D721Med (cell line): ENCODE results near the gene DHX35.

ENCODE experiments used
- DNase-seq: peaks from one replicate; pipeline ENCODE4 v3.0.0; 2011; ENCODE audit warnings: low spot score; ENCODE audit not compliant: insufficient read length
- FAIRE-seq: peaks from 2 replicates; lab custom pipeline; 2011; peaks lifted over from hg19 to GRCh38; lab: Jason Lieb, UNC
- TF ChIP-seq, protein P1 (sequence below): IDR thresholded peaks from 2 replicates; pipeline ENCODE4 v1.5.1; 2012; ENCODE audit warnings: mild to moderate bottlenecking, control low read depth; ENCODE audit not compliant: insufficient read depth; ENCODE audit errors: missing control alignments

DHX35 gene

GRCh38 chr20:39066471-39067242 is 104.5 kb downstream of the DHX35 start:
- DNase-seq (no peak), FAIRE-seq (no peak)
- TF ChIP-seq, protein P1, sequence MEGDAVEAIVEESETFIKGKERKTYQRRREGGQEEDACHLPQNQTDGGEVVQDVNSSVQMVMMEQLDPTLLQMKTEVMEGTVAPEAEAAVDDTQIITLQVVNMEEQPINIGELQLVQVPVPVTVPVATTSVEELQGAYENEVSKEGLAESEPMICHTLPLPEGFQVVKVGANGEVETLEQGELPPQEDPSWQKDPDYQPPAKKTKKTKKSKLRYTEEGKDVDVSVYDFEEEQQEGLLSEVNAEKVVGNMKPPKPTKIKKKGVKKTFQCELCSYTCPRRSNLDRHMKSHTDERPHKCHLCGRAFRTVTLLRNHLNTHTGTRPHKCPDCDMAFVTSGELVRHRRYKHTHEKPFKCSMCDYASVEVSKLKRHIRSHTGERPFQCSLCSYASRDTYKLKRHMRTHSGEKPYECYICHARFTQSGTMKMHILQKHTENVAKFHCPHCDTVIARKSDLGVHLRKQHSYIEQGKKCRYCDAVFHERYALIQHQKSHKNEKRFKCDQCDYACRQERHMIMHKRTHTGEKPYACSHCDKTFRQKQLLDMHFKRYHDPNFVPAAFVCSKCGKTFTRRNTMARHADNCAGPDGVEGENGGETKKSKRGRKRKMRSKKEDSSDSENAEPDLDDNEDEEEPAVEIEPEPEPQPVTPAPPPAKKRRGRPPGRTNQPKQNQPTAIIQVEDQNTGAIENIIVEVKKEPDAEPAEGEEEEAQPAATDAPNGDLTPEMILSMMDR: no peak

DNA sequence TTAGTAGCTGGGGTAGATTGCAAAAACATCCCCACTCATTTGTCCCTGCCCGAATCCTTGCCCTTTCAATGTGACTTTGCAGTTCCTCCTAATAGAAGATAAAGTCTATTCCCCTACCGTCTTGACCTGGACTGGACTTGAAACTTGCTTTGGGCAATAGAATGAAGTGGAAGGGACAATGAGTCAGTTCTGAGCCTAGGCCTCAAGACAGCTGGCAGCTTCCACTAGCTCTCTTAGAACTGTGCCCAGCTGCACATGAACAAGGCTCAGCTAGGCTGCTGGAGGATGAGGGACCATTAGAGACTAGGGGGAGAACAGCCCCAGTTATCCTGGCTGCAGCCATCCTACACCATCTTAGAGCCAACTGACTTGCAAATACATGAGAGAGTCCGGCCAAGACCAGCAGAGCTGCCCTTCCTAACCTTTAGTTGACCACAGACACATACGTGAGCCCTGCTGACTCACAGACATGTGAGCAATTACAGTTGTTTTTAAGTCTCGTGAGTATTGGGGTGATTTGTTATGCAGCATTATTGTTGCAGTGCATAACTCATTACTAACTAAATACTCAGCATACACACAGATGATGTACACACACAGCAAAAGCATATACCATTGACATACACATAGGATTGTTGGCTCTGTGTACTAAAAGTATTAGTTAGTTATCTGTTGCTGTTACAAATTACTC is 105.5 kb downstream of the DHX35 start:
- FAIRE-seq (no peak), DNase-seq (no peak)
- TF ChIP-seq, protein P1: no peak

DNA sequence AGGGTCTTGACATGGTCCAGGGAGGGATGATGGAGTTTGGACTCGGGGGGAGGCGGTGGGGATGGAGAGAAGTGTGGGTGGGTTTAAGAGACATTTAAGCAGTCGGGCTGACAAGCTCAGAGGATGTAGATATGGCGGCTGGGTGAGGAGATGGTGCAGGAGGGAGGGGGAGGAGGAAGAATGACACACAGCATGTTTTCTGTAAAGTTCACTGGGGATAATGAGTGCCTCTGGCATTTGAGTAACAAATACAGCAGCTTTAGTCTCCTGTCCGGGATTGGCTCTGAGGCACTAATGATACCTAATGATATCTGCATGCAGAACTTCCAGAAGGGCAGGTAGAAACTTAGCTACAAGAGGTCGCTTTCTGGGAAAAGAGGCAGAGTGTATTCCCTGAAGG is 107.8 kb downstream of the DHX35 start:
- no peak for DNase-seq
- TF ChIP-seq, protein P1: no peak
- FAIRE-seq: no peak

GRCh38 chr20:39070484-39071231 is 108.5 kb downstream of the DHX35 start:
- no peak for DNase-seq
- no peak for FAIRE-seq
- TF ChIP-seq, protein P1: no peak

GRCh38 chr20:39072132-39072531 is 110.0 kb downstream of the DHX35 start:
- DNase-seq: no peak
- TF ChIP-seq, protein P1: no peak
- no peak for FAIRE-seq

DNA sequence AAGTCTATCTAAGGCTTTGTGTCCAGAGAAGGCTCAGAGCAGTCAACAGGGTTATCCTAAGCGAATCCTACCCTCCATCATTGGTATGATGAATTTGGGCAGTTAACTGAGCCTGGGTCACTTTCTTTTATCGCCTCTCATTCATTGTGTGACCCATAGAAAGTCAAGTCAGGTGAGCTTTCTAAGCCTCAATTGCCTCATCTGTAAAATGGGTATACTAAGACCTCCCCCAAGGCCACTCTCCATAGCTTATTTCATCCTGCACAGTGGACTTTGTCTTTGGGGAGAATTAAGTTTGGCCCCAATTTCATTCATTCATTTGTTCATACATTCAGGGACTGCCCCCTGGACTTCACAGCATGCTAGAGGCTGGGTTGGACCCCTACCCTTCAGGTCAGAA is 110.5 kb downstream of the DHX35 start:
- TF ChIP-seq, protein P1: no peak
- FAIRE-seq: no peak
- DNase-seq: no peak

- no peak for DNase-seq
- no peak for FAIRE-seq
- TF ChIP-seq, protein P1: no peak
Measured at GRCh38 chr20:39075731-39076130, 113.6 kb downstream of the DHX35 start.
